Mesothelial cell of epicardium (in vitro differentiated cells): ENCODE measurements around the gene EXOG. TPM values are rescaled to one million over a fixed set of nuclear protein-coding genes. Genes with fewer than 3 reads are reported as not detected.
A peak's percentile ranks its signal among the peaks of the same experiment; 100 is the strongest.

Experiments used
- DNase-seq, 2 experiments: peaks; one replicate each; pipeline ENCODE4 v3.0.0; 2021; ENCODE audit warnings: low spot score in 2 of 2; ENCODE audit not compliant: unreplicated experiment in 2 of 2
- H3K27ac Mint-ChIP-seq: 2 replicates; pipeline ENCODE4 v1.8.0; 2021; ENCODE audit warnings: mixed read lengths
- H3K27me3 Mint-ChIP-seq: 2 replicates; pipeline ENCODE4 v1.8.0; 2021; ENCODE audit warnings: low read depth, mixed read lengths
- H3K36me3 Mint-ChIP-seq: 2 replicates; pipeline ENCODE4 v1.8.0; 2021; ENCODE audit warnings: mixed read lengths
- H3K4me1 Mint-ChIP-seq: 2 replicates; pipeline ENCODE4 v1.8.0; 2021; ENCODE audit warnings: mixed read lengths
- H3K4me3 Mint-ChIP-seq: 2 replicates; pipeline ENCODE4 v1.8.0; 2021; ENCODE audit warnings: mild to moderate bottlenecking, moderate library complexity, mixed read lengths
- H3K9me3 Mint-ChIP-seq: 2 replicates; pipeline ENCODE4 v1.8.0; 2021; ENCODE audit warnings: mixed read lengths
- total RNA-seq: library from RNA; stranded (reverse); gene quantifications from 3 replicates; pipeline ENCODE4 v1.2.1, GENCODE V29; 2021
- TF ChIP-seq, protein P1 (sequence below): fragments of 200-600 bp; sonication (generic); IDR thresholded peaks from one replicate; pipeline ENCODE4 v1.5.0; 2021; ENCODE audit warnings: antibody characterized with exemption; ENCODE audit not compliant: unreplicated experiment

Gene EXOG
- total RNA-seq, 1 donor from 2014 or later = 19.5 TPM

DNA sequence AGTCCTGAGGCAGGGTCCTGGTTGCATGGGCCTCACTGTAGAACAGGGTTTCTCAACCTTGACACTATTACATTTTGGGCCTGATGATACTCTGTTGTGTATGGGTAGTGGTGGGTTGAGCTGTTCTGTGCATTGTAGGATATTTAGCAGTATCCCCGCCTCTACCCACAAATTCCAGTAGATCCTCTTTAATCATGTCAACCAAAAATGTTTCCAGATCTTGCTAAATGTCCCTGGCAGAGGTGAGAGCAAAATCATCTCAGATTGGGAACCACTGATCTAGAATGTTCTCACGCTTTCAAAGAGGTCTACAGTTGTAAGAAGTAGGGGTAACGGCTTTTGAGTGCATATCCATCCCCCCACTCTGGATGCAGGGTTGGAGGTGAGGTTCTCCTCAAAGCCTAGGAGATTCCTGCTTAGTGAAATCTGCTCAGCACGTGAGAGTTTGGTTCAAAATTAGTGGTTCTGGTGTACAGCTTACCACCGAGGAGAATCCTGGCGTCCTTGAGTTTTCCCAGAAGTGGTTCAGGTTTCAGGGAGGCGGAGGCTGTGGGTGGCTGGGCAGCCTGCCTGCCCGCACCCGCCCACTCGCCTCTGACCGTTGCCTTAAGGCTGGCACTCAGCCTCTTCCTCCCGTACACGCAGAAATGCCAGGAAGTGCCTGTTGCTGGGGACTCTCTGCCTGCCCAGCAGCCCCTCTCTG lies 37.2 kb upstream of the EXOG start:
- H3K27ac Mint-ChIP-seq = no peak overlapping the region

DNA sequence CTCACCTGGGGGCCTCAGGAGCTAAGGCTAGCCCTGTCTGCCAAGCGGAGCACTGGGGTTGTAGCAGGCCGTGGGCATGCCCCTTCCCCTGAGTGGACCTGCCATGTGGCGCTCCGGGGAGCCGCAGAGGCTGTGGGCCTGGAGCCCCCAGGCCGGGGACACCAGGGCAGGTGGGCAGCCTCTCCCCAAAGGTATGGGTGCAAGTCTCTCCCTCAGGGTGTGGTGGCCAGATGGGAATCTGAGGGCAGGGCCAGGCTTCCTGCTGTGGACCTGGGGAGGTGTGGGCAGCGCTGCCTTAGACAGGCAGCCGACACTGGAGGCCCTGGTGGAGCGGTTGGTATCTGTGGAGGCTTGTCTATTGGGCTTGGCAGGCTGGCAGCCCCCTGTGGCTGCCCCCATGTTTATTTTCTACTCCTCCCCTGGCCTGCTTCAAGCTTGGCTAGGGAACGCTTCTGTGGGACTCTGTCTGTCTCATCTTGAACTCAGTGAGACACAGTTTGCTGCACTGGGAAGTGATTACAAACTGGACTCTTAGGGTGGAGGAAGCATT lies 36.6 kb upstream of the EXOG start:
- H3K4me3 Mint-ChIP-seq = no peak overlapping the region
- H3K9me3 Mint-ChIP-seq = peaks cover 20% of the 10 kb centered on the region
- H3K27me3 Mint-ChIP-seq = no peaks in the 10 kb centered on the region
- no peak overlapping the region for H3K27ac Mint-ChIP-seq
- peaks cover 49% of the 10 kb centered on the region for H3K4me1 Mint-ChIP-seq
- no peak for DNase-seq
- TF ChIP-seq, protein P1, sequence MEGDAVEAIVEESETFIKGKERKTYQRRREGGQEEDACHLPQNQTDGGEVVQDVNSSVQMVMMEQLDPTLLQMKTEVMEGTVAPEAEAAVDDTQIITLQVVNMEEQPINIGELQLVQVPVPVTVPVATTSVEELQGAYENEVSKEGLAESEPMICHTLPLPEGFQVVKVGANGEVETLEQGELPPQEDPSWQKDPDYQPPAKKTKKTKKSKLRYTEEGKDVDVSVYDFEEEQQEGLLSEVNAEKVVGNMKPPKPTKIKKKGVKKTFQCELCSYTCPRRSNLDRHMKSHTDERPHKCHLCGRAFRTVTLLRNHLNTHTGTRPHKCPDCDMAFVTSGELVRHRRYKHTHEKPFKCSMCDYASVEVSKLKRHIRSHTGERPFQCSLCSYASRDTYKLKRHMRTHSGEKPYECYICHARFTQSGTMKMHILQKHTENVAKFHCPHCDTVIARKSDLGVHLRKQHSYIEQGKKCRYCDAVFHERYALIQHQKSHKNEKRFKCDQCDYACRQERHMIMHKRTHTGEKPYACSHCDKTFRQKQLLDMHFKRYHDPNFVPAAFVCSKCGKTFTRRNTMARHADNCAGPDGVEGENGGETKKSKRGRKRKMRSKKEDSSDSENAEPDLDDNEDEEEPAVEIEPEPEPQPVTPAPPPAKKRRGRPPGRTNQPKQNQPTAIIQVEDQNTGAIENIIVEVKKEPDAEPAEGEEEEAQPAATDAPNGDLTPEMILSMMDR = no peak
- H3K36me3 Mint-ChIP-seq = peaks cover 15% of the 10 kb centered on the region

More for the DNA sequence above, 37.2 kb upstream of the EXOG start:
- Mint-ChIP-seq H3K4me1 (peaks cover 49% of the 10 kb centered on the region), H3K36me3 (peaks cover 9% of the 10 kb centered on the region), H3K4me3 (no peak overlapping the region), H3K27me3 (no peaks in the 10 kb centered on the region), H3K9me3 (peaks cover 14% of the 10 kb centered on the region)
- DNase-seq = no peak
- TF ChIP-seq, protein P1 = no peak

DNA sequence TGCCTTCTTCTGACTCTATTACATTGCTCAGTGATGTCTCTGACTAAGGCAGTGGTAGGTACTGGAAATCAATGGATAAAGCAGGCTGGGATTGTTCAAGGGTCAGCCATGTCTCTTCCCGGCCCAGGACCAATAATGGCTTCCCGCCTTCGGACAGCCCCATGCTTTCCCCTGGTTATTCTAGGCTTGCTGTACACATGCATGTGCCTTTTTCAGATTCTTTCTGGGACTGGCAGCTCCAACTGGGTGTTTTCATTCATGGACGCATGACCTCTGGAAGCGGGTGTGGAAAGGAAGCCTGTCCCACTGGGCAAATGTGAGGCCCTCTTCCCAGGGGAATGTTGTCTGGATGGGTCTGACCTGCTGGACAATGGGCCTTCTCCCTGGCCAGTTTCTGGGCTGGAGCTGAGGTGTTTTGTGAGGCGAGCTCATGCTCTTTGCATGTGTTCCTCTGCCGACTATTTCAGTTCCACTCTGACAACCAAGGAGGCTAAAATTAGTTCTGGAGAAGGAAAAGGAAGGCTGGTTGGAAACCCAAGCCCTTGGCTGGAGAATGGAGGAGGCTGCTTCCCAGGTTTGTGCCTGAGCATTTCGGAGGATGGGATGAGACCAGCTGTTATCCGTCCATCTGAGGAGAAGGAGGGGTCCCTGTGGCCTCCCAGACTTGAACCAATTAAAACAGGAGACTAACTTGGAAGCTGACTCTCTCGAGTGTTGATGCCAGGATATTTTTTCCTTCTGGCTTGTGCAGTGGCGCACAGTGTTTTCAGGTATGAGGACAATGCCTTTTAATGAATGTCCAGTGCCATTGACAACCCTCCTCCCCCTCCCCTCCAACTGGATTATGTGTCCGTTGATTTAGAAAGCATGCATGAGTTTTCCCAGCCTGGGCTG lies 35.5 kb upstream of the EXOG start:
- TF ChIP-seq, protein P1 = no peak
- H3K4me3 Mint-ChIP-seq = no peak overlapping the region
- peaks cover 25% of the 10 kb centered on the region for H3K9me3 Mint-ChIP-seq
- no peak for DNase-seq
- H3K27ac Mint-ChIP-seq = peak overlapping the region; percentile 1
- no peaks in the 10 kb centered on the region for H3K27me3 Mint-ChIP-seq
- peaks cover 19% of the 10 kb centered on the region for H3K36me3 Mint-ChIP-seq
- H3K4me1 Mint-ChIP-seq = peaks cover 46% of the 10 kb centered on the region

DNA sequence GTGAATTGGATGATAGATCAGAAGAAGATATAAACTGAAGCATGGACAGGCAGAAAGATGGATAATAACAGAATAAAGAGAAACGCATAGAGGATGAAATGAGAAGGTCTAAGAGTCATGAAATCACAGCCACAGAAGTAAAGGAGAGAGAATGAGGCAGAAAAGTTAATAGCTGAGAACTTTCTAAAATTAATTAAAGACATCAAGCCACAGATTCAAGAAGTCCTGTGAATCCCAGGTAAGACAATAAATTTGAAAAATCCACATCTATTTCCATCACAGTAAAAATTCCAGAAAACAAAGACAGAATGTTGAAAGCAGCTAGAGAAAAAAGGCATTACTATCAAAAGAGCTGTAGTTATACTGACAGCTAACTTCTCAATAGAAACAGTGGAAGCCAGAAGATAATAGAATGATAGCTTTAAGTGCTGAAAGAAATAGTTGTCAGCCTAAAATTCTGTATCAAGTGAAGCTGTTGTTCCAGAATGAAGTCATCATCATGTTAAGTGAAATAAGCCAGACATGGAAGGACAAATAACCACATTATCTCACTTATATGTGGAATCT lies 30.5 kb upstream of the EXOG start:
- DNase-seq = no peak
- no peak overlapping the region for H3K27ac Mint-ChIP-seq
- no peaks in the 10 kb centered on the region for H3K27me3 Mint-ChIP-seq
- H3K36me3 Mint-ChIP-seq = peaks cover 56% of the 10 kb centered on the region
- H3K4me3 Mint-ChIP-seq = no peak overlapping the region
- H3K4me1 Mint-ChIP-seq = peaks cover 4% of the 10 kb centered on the region
- H3K9me3 Mint-ChIP-seq = peaks cover 61% of the 10 kb centered on the region
- TF ChIP-seq, protein P1 = no peak

DNA sequence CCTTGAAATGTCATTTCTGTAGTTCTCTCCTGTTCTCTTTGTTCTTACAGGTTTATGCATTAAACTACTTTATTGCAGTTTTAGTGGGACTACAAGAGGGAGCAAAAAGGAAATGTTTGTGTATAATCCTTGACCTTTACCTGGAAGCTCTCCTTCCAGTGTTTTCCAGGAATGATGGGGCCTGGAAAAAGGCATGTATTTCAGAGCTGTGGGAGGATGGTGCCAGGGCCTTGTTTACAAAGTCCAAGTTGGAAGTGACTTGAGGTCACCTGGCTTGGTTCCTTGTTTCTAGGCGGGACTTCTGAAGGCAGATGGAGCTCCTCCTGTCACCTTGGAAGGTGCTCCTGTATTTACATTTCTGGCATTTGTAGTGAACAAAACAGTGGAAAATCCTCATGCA lies 27.4 kb upstream of the EXOG start:
- DNase-seq = no peak
- no peak overlapping the region for H3K4me3 Mint-ChIP-seq
- H3K4me1 Mint-ChIP-seq = peaks cover 10% of the 10 kb centered on the region
- H3K27ac Mint-ChIP-seq = no peak overlapping the region
- H3K36me3 Mint-ChIP-seq = peaks cover 49% of the 10 kb centered on the region
- H3K9me3 Mint-ChIP-seq = peaks cover 51% of the 10 kb centered on the region
- TF ChIP-seq, protein P1 = no peak
- H3K27me3 Mint-ChIP-seq = no peaks in the 10 kb centered on the region
